Islet precursor cell (in vitro differentiated cells): ENCODE data around the gene SFXN4.
"Not testable (repeated sequence)": the region's sequence is repeated elsewhere in the genome, so short reads cannot be mapped to it uniquely, and the experiment has no call there.

Source experiments
- DNase-seq: peaks from one replicate; pipeline ENCODE4 v3.0.0-alpha.2; 2018

Gene SFXN4

DNA sequence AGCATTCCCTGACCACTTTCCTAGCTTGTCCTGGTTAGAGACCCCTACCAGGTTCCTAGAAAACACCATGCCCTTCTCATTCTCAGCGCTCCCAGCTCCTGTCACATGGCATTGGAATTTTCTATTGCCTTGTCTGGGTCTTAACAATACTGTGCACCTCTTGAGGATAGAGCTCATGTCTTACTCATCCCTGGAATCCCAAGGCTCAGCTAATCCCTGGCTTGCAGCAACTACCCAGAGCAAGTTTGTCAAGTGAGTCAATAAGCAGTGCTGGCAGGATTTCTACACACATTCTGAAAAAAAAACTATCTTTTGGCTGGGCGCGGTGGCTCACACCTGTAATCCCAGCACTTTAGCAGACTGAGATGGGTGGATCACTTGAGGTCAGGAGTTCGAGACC is 24.8 kb upstream of the SFXN4 start:
- peak; percentile 96 for DNase-seq

DNA sequence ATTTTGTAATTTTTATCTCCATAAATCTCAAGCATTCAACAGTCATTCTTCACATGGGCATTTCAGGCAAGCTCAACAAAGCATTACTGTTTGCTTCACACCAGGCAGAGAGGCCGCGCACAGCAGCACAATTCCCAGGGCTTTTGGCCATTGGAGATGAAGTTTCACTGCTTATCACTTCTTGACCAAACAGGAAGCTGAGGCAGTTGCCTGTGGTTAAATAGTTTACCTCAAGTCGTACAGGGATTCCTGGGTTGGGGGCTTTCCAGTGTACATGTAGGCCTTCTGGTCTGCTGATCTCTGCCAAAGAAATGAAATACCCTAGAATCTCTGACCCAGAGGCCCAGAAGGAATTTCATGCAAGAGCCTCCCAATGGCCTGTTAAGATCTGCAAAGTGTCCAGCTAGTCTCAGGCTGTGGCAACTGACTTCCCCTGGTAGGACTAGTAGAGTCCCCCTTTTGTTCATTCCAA is 24.3 kb upstream of the SFXN4 start:
- peak; percentile 78 for DNase-seq

DNA sequence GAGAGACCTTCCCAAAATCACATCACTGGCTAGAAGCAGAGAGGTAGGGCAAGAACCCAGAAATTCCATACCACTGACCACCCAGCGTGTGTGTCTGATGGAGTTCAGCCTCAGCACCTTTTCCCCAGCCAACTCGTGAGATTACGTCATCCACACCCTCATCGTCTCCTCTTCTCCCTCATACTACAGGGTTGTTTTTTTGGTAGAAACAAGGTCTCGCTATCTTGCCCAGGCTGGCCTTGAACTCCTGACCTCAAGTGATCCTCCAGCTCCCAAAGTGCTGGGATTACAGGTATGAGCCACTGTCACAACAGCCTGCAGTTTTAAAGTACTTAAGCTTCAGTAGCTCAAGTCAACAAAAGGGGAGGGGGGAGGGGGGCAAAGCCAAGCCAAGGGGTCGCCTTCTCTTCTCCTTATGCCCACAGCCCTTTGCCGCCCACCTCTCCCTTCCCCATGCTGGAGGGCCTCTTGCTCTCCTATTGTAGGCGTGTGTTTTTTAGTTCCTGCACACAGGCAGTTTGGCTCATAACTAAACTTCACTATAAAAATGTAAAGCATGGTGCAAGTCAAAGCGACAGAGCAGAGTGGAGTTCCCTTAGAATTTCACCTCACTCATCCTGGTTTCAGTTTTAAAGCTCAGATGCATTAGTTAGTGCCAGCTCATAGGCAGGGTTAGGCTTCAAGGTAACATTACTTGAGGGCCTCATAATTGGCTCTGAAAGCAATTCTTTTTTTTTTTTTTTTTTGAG is 18.3 kb upstream of the SFXN4 start:
- DNase-seq, result no peak

DNA sequence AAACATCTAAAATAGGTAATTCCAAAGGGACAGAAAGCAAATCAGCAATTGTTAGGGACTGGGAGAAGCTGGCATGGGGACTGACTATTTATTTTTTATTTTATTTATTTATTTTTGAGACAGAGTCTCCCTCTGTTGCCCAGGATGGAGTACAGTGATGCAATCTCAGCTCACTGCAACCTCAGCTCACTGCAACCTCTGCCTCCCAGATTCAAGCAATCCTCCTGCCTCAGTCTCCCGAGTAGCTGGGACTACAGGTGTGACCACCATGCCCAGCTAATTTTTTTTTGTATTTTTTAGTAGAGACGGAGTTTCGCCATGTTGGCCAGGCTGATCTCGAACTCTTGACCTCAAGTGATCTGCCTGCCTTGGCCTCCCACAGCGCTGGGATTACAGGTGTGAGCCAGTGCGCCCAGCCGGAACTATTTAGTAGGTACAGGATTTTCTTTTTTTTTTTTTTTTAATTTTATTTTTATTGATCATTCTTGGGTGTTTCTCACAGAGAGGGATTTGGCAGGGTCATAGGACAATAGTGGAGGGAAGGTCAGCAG is 15.4 kb upstream of the SFXN4 start:
- not testable (repeated sequence) for DNase-seq

DNA sequence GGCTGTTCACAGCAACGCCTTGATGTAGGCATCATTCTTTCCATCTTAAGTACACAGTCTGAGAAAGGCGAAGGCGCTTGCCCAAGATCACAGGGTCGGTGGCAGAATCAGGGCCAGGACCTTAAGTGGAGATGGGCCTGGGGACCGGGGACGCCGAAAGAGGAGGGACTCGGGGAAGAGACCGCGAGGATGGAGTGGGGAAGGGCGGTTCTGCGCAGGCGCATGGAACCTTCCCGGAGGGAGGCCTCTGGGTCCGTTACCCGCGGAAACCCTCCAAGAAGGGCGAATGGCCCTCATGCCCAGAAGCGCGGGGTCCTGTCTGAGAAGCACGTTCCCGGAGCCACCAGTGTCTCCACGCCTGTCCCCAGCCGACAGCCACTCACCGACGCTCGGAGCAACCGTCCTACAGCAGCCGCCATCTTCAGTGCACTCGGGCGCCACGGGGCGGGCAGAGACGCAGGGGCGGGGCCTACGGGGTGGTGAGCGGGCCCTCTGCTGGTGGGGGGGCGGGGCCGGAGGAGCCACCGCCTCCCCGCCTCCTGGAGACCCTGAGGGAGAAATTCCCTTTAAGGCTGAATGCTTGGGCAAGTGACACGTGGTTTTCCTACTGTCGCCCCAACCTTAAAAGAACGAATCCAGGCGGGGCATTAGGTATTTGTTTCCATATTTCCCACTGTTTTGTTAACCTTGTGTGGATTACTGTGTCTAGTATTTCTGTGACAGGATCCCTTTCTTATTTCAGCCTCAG is 13.0 kb upstream of the SFXN4 start, which contains the start of gene PRDX3:
Gene PRDX3 (minus strand): TSS at position 441 of the 748 bp plus-strand sequence. CDS start 22 bp downstream, at position 419.
- DNase-seq, result peak; percentile 97

DNA sequence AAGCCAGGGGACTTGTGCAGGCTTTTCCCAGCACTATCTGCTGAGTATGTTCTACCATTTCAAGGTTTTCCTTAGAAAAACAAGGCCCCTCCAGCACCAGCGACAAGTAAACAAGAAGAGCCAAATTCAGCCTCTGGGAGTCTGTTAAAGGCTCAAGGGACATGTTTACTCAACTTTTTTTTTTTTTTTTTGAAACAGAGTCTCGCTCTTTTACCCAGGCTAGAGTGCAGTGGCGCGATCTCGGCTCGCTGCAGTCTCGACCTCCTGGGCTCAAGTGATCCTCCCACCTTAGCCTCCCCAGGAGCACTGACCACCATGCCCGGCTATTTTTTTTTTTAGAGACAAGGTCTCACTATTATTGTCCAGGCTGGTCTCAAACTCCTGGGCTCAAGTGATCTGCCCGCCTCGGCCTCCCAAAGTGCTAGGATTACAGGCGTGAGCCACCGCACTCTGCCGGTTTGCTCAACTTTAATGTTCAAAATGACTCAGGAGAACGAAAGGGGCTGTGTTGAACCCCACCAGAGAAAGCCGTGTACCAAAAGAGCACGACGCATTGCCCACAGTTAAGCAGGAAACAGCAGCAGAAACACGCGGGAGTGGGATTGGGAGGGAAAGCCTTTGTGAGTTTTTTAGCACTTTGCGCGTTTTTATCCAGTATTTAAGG is 12.3 kb upstream of the SFXN4 start:
- DNase-seq, result no peak

DNA sequence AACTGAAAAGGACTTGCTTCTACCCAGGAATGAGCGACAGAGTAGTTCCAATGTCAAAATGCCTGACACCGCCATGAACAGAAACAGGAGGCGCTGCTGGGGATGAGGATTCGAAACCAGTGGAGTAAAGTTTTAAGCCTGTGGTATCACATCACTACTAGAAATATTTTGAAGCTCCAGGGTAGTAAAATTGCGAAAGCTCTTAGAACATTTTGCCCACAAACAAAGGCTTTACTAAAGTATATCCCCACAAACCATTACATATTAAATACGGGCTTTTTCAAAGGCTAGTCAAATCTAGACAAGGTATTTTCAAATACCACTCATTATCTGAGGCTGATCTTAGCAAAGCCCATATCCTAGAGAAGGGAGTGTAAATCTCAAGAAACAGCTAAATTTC is 10.7 kb upstream of the SFXN4 start:
- DNase-seq, result no peak

DNA sequence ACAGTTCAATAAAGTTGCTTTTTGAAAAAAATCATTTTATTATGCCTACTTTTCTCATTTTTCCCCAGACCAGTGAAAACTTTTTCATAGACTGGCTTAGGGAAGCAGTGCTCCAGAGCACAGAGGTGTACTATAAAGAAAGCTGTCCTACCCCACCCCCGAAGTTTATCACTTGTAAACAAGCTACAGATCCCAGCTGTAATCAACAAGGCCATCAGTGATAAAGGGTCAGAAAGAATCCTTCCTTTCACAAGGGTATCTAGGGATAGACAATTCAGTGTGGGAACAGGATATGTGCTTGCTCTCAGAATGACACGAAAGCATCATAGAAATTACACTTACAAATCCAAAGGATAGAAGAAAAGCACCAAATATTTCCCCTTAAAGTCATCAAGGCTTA is 8.6 kb upstream of the SFXN4 start:
- no peak for DNase-seq

DNA sequence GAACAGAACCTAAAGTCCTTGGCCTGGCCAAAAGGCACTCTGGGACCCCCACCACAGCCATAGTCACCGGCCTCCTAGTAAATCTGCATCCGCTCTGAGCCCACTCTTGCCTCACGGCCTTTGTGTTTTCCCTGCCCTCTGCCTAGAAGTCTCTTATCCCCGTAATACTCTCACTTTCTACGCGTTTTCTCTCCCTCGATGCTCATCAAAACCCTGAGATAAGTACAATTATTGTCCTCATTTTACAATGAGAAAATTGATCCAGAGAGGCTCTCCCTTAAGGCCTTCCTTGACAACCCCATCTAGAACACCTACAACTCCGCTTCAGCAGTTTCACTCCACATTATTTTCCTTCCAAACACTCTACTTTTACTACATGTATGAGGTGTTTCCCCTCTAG is 1.5 kb upstream of the SFXN4 start:
- DNase-seq, result no peak

DNA sequence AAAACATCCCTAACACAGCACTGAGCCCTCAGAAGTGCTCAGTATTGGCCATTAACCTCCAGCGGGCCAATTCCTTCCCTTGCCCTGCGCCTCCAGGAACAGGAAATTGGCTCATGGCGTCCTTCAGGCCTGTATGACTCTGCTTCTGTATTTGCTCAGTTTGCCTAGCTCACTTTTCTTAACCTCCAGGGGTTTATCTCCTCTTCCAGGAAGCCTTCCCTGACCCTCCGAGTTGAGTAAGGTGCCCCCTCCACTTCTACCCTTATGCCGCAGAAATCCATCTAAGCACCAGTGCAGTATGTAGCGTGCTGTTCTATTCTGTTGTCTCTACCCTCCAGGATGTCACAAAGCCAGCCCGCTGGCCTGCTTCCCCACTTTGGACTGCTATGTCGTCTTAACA is 1.1 kb upstream of the SFXN4 start:
- no peak for DNase-seq

DNA sequence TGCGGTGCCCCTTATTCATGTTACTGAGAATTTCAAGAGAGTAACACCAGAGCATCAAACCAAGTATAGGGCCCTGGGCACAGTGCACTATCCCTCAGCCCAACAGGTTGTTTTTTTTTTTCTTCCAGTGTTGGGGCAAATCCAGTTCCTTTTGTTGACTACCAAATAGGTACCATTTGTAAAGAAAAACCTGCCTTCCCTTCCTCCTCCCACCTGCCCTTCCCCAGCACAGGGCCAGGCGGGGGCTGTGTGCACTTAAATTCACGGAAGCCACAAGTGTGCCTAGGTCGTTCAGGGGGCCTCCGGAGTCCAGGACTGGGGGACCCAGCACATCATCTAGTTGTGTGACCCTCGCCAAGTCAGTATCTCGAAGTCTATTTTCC is 595 bp upstream of the SFXN4 start:
- DNase-seq, result no peak

DNA sequence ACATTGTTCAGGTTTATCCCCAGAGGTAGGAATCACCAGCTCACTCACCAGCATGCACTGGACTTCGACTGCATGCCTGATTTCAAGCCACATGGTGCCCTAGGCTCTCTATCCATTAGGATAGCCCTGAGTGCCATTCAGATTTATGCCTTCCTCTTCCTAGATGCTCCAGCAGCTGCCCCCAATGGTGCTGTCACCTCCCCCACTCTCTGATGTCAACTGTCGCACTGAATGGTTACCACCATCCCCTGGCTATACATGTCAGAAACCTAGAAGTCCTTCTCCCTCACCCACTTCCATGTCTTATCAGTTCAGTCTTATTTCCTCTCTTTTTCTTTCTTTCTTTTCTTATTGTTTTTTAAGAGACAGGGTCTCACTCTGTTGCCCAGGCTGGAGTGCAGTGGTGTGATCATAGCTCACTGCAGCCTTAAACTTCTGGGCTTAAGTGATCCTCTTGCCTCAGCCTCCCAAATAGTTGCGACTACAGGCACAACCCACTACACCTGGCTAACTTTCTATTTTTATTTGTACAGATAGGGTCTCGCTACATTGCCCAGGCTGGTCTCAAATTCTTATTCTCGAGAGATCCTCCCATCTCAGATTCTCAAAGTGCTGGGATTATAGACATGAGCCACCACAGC is 2.9 kb downstream of the SFXN4 start:
- DNase-seq, result no peak

DNA sequence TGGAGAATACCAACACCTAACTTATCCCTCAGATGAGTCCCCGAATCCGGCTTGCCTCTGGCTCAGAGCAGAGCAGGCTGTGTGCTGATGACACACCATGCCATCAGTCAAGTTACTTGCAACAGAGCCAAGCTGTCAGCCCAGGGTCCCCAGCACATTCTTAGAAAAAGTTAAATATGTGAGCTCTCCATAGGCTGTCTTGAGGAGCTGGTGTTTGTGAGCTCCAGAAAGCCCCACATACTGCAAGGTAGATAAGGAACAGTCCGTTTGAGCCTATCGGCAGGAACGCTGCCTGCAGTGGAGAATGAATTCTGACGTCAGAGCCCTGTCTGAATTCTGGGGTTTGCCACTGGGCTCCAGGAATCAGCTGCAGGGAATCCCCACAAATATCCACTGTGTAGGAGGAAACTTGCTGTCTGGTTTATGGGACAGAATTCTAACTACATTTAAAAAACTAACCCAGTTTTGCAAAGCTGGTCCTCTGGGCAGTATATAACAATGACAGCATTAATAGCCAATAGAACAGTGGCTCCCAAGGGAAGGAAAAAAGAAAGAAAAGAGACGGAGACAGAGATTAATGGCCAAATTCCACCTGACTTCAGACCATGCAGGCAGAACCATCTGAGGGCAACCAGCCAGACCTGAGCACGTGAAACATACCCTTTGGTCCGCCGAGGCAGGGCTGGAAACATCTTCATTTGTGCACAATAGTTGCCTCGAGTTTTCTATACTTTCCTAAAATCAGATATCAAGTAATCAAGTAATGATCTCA is 3.6 kb downstream of the SFXN4 start:
- no peak for DNase-seq

DNA sequence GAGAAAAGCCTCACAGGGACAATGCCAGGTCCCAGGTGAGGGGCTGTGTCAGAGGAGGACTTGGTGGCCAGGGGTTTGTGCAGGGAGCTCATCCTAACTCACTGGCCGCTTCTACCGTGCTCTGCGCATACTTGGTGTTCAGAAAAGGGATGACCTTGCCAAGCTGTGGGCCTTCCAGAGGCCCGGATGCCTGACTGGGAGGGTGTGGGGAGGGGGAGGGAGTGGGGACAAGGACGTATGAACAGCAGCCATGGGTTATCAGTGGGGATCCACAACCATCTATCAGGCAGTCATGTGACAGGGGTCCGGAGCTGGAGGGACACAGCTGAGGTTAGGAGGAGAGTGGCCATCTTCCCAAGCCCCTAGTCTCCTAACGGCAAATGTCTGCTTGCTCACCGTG is 6.2 kb downstream of the SFXN4 start:
- no peak for DNase-seq

DNA sequence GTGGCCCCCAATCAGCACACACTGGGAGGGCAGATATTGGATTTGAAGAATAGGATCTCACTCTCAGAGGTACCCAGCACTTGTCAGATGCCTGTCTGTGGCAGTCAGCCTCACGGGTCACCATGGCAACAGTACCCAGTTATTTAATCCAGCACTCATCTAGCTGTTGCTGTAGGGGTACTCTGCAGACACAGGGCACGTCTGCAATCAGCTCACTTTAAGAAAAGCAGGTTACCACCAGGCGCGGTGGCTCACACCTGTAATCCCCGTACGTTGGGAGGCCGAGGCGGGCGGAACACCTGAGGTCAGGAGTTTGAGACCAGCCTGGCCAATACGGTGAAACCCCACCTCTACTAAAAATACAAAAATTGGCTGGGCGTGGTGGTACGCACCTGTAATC is 11.9 kb downstream of the SFXN4 start:
- DNase-seq, result no peak

DNA sequence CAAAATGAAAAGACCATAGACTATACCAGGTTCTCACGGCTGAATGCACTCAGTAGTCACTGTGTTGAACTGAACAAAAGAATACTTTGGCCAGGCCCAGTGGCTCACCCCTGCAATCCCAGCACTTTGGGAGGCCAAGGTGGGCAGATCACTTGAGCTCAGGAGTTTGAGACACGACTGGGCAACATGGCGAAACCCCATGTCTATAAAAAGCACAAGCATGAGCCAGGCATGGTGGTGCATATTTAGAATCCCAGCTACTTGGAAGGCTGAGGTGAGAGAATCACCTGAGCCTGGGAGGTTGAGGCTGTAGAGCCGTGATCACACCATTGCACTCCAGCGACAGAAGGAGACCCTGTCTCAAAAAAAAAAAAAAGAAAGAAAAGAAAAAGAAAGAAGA is 12.5 kb downstream of the SFXN4 start:
- DNase-seq, result no peak

DNA sequence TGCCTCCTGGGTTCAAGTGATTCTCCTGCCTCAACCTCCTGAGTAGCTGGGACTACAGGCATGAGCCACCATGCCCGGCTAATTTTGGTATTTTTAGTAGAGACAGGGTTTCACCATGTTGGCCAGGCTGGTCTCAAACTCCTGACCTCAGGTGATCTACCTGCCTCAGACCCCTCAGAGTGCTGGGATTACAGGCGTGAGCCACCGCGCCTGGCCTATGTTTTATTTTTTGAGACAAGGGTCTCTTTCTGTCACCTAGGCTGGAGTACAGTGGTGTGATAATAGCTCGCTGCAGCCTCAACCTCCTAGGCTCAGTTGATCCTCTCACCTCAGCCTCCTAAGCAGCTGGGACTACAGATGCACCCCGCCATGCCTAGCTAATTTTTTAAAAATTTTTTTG is 13.9 kb downstream of the SFXN4 start:
- not testable (repeated sequence) for DNase-seq

DNA sequence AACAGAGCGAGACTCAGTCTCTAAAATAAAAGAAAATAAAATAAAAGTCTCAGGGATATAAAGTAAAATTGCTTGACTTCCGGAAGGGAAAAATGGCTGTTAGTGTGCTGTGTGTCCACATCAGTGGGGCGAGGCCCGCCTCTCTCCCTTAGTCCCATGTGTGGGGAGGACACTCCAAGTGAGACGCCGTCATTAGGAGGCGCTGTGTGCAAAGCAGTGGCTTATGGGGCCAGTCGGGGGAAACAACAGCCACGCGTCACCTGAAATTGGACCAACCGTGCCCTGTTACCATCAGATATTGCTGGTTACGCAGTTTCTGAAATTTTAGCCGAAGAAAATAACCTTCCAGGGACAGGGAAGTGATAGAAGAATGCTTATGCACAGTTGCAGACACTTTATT is 15.8 kb downstream of the SFXN4 start:
- no peak for DNase-seq

DNA sequence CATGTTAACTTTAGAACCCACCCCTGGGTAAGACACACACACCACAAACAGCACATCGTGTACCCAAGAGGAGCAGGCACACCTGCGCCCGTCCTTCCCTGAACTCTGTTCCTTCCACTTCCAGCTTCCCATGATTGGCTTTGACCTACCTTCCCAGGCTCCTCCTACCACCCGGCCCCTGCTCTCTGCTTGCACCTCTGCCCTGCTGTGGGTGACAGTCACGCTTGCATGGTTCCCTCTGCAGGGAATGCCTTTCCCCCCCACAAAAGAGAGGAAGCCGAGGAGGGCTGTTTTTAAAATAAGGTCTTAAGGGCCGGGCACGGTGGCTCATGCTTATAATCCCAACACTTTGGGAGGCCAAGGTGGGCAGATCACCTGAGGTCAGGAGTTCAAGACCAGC is 16.4 kb downstream of the SFXN4 start:
- no peak for DNase-seq

DNA sequence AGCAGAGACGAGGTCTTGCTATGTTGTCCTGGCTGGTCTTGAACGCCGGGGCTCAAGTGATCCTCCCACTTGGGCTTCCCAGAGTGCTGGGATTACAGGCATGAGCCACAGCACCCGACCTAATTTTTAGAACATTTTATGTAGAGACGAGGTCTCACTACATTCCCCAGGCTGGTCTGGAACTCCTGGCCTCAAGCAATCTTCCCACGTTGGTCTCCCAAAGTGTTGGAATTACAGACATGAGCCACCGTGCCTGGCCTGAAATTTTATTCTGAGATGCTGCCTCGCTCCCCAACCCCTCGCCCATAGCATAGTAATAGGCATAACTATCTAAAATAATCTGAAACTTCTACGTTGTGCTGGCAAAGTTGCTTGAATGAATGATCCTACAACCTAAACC is 21.9 kb downstream of the SFXN4 start:
- DNase-seq, result no peak

DNA sequence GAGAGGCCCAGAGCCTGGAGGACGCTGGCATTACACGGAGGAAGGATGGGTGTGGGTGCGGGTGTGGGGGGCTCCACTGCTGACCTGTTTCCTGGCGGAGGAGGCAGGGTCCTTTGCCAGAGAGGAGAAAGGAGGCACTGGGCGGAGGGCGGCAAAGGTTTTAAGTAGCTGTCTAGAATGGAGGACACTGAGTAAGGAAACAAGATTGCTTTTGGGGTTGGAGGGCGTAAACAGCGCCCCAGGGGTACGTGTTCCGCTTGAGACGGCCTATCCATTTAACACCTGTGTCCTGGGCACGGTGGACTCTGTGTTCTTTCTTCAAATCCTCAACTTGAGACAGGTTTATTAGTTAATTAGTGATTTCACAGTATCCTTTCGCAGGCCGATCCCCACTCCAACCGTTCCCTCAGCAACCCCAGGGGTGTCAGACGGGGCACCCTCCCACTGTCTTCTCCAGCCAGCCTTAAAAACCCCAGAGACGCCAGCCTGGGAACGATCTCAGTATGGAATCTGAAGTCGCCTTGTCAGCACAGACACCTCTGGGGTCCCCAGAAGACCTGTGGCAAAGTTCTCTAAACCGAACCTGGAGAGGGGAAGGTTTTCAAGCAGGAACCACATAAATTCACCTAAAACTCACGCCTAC is 24.8 kb downstream of the SFXN4 start:
- no peak for DNase-seq
